ENCODE data around the gene SDR39U1. TPM values are rescaled to one million over a fixed set of nuclear protein-coding genes. Genes with fewer than 3 reads are reported as not detected.

SDR39U1 gene
- total RNA-seq, 1 experiment from 2014 or later, result 59.0 TPM

DNA sequence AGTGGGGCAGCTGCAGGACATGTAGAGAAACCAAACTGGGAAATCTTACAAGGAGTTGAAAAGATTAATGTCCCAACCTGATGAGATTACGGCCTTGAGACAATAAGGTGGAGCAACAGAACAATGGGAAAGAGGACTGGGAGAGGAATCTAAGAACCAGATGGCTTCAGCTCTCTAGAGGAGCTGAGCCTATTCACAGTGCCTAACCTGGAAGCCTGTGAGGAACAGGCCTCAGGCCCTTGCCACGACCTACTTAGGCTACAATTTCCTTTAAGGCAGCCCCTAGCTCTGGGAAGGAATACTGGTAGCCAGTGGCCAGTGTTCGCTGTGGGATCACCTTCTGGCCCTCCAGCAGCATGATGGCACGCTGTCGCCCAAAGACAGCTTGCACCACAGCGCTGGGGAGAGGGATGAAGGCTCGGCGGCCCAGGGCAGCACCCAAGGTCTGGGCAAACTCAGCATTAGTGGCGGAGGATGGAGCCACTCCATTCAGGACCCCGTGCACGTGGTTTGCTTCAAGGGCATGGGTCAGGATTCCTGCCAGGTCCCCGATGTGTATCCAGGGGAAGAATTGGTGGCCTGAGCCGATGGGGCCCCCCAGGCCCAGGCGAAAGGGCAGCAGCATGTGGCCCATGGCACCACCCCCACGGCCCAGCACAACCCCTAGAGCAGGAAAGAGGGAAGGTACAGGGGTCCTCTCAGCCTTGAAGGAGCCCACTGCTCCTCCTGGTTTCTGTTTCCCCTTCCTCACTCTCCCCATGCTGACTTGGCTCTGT is 2.6 kb downstream of the SDR39U1 start:
- intact Hi-C loops (cut with micrococcal nuclease; ENCODE audit: unreplicated experiment), result no loop called here
- Mint-ChIP-seq H3K9me3 (ENCODE audit: low read depth, unreplicated experiment) (no peaks in the 10 kb centered on the region), H3K4me1 (ENCODE audit: low read depth, unreplicated experiment) (no peaks in the 10 kb centered on the region), H3K27ac (ENCODE audit: unreplicated experiment) (no peak overlapping the region), H3K4me3 (ENCODE audit: low read depth, unreplicated experiment) (no peak overlapping the region), H3K27me3 (ENCODE audit: unreplicated experiment) (no peaks in the 10 kb centered on the region), H3K36me3 (ENCODE audit: insufficient read depth, unreplicated experiment) (peaks cover 63% of the 10 kb centered on the region)
- no TSS peak for BruUV-seq (replicated peaks)
- no peak for DNase-seq
- TF ChIP-seq, protein P1, sequence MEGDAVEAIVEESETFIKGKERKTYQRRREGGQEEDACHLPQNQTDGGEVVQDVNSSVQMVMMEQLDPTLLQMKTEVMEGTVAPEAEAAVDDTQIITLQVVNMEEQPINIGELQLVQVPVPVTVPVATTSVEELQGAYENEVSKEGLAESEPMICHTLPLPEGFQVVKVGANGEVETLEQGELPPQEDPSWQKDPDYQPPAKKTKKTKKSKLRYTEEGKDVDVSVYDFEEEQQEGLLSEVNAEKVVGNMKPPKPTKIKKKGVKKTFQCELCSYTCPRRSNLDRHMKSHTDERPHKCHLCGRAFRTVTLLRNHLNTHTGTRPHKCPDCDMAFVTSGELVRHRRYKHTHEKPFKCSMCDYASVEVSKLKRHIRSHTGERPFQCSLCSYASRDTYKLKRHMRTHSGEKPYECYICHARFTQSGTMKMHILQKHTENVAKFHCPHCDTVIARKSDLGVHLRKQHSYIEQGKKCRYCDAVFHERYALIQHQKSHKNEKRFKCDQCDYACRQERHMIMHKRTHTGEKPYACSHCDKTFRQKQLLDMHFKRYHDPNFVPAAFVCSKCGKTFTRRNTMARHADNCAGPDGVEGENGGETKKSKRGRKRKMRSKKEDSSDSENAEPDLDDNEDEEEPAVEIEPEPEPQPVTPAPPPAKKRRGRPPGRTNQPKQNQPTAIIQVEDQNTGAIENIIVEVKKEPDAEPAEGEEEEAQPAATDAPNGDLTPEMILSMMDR (IDR thresholded peaks at IDR 0.05; ENCODE audit: unreplicated experiment), result no peak
- CTCF ChIA-PET, result interaction anchor here (0.9 kb wide), 1 partner anchor 106 kb away, joined by 3 read pairs; no protein-coding TSS in a partner anchor

DNA sequence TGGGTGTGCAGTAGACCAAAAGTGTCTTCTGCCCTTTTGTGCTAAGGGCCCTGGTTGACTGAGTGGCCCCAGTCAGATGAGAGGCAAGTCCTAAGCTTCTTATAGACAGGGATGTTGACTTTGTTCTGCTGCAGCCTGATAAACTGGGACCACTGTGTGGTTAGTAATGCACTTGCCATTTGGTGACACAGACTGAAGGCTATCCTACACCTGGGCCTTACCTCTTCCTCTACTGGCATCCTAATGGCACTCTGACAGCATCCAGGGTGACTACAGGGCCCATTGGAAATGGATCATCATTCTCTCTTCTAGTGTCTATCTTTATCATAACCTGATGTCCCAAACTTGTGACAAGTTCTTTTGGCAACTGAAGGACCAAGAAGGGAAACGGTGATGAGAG is 3.3 kb downstream of the SDR39U1 start:
- no peak for DNase-seq
- CTCF ChIA-PET, result interaction anchor here (0.7 kb wide), 1 partner anchor 94 kb away, joined by 3 read pairs; no protein-coding TSS in a partner anchor
- H3K36me3 Mint-ChIP-seq (ENCODE audit: insufficient read depth, unreplicated experiment), result peaks cover 70% of the 10 kb centered on the region
- no peak overlapping the region for H3K27ac Mint-ChIP-seq (ENCODE audit: unreplicated experiment)
- no TSS peak for BruUV-seq (replicated peaks)
- no peaks in the 10 kb centered on the region for H3K9me3 Mint-ChIP-seq (ENCODE audit: low read depth, unreplicated experiment)
- no peak overlapping the region for H3K4me3 Mint-ChIP-seq (ENCODE audit: low read depth, unreplicated experiment)
- no peaks in the 10 kb centered on the region for H3K27me3 Mint-ChIP-seq (ENCODE audit: unreplicated experiment)
- TF ChIP-seq, protein P1 (IDR thresholded peaks at IDR 0.05; ENCODE audit: unreplicated experiment), result no peak
- intact Hi-C loops (cut with micrococcal nuclease; ENCODE audit: unreplicated experiment), result no loop called here
- H3K4me1 Mint-ChIP-seq (ENCODE audit: low read depth, unreplicated experiment), result no peaks in the 10 kb centered on the region

DNA sequence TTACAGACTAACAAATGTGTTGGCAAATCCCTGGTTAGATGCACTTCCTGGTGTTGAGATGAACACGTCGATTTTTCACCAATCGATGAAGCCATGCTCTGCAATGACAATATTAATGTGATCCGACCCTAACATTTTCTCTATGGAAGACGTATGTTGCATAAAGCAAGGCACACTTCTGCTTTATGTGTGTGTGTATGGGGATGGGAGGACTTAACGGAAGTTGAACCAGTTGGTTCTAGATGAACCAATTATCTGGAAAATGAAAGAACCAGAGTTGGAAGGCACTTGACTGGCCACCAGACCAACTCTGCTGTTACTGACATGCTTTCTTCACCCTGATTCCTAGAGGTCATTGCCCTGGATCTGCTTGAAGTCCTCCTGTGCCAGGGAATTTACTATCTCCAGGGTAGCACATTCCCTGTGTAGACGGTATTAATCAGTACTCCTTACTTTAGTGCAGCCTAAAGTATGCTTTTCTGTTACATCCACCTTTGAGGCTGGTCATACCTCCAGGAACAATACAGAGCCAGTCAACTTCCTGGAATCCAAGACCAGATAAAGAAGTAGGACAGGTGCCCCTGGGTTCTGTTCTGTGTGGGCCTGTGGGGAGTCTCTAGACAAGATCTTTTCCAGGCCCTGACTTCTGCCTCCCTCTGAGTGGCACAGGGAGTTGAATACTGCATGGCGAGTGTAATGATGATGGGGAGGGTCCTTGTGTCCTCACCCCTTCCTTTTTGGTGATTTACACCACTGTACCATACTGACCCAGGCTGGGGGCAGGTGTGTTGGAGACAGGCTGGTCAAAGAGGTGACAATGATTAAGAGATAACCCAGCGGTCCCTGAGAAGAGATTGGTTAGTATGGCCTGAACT is 4.1 kb downstream of the SDR39U1 start:
- CTCF ChIA-PET, result interaction anchor here (0.7 to 1.8 kb wide), 2 partner anchors 73 to 93 kb away, joined by 3 to 9 read pairs; no protein-coding TSS in a partner anchor
- Mint-ChIP-seq H3K27me3 (ENCODE audit: unreplicated experiment) (no peaks in the 10 kb centered on the region), H3K36me3 (ENCODE audit: insufficient read depth, unreplicated experiment) (peaks cover 70% of the 10 kb centered on the region), H3K4me3 (ENCODE audit: low read depth, unreplicated experiment) (no peak overlapping the region), H3K4me1 (ENCODE audit: low read depth, unreplicated experiment) (no peaks in the 10 kb centered on the region), H3K9me3 (ENCODE audit: low read depth, unreplicated experiment) (no peaks in the 10 kb centered on the region), H3K27ac (ENCODE audit: unreplicated experiment) (no peak overlapping the region)
- intact Hi-C loops (cut with micrococcal nuclease; ENCODE audit: unreplicated experiment), result no loop called here
- no TSS peak for BruUV-seq (replicated peaks)
- DNase-seq, result no peak
- TF ChIP-seq, protein P1 (IDR thresholded peaks at IDR 0.05; ENCODE audit: unreplicated experiment), result no peak

DNA sequence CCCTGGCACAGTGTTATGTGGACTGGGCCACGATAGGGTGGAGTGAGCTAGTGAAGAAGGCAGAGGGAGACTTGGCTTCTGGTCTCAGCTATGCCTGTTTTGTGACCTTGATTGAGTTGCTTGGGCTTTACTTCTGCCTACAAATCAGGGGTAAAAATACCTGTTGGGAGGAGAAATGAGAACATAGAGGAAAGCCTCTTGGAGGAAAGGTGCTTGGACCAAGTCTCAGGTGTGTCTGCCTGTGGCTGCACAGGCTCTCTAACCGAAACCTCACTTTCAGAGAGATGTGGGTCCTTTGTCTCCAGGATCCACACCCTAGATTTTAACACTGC is 4.9 kb downstream of the SDR39U1 start:
- BruUV-seq (replicated peaks), result no TSS peak
- Mint-ChIP-seq H3K36me3 (ENCODE audit: insufficient read depth, unreplicated experiment) (peaks cover 70% of the 10 kb centered on the region), H3K27ac (ENCODE audit: unreplicated experiment) (no peak overlapping the region), H3K9me3 (ENCODE audit: low read depth, unreplicated experiment) (no peaks in the 10 kb centered on the region), H3K4me3 (ENCODE audit: low read depth, unreplicated experiment) (no peak overlapping the region), H3K4me1 (ENCODE audit: low read depth, unreplicated experiment) (no peaks in the 10 kb centered on the region), H3K27me3 (ENCODE audit: unreplicated experiment) (no peaks in the 10 kb centered on the region)
- intact Hi-C loops (cut with micrococcal nuclease; ENCODE audit: unreplicated experiment), result no loop called here
- DNase-seq, result no peak
- CTCF ChIA-PET, result interaction anchor here (1.8 to 3.9 kb wide), 2 partner anchors 72 to 104 kb away, joined by 9 to 22 read pairs; partner anchors contain the start of gene ADCY4
- TF ChIP-seq, protein P1 (IDR thresholded peaks at IDR 0.05; ENCODE audit: unreplicated experiment), result no peak
